Left hindlimb (tissue), 1 donor: ENCODE measurements around the gene RNASEL.

ENCODE experiments used
- DNase-seq: peaks from one replicate; pipeline ENCODE4 v3.0.0-alpha.2; 2018

Gene RNASEL

GRCh38 chr1:182617734-182618351, 28.8 kb upstream of the RNASEL start:
- peak; percentile 59 for DNase-seq

GRCh38 chr1:182617014-182617429, 28.0 kb upstream of the RNASEL start:
- DNase-seq = no peak

- peak; percentile 83 for DNase-seq
Measured at GRCh38 chr1:182616130-182617013, 27.3 kb upstream of the RNASEL start.

GRCh38 chr1:182615468-182616129, 26.5 kb upstream of the RNASEL start:
- peak; percentile 85 for DNase-seq

GRCh38 chr1:182614796-182615454, 25.9 kb upstream of the RNASEL start:
- DNase-seq = peak; percentile 94

GRCh38 chr1:182611787-182612186, 22.7 kb upstream of the RNASEL start:
- DNase-seq = no peak

- no peak for DNase-seq
Measured at GRCh38 chr1:182611326-182611725, 22.3 kb upstream of the RNASEL start.

- DNase-seq = no peak
Measured at GRCh38 chr1:182610606-182611194, 21.6 kb upstream of the RNASEL start.

- no peak for DNase-seq
Measured at GRCh38 chr1:182608845-182609610, 20.0 kb upstream of the RNASEL start.

GRCh38 chr1:182608236-182608635, 19.2 kb upstream of the RNASEL start:
- DNase-seq = no peak

GRCh38 chr1:182607566-182607965, 18.5 kb upstream of the RNASEL start:
- DNase-seq = no peak

- DNase-seq = peak; percentile 94
Measured at GRCh38 chr1:182604175-182605164, 15.4 kb upstream of the RNASEL start, which contains the start of gene RGS16. Gene RGS16, minus strand, starts transcription at chr1:182604389. Its CDS starts 130 bp downstream, at chr1:182604259.

- DNase-seq = no peak
Measured at GRCh38 chr1:182603646-182604174, 14.7 kb upstream of the RNASEL start.

GRCh38 chr1:182602935-182603645, 14.0 kb upstream of the RNASEL start:
- no peak for DNase-seq

- DNase-seq = no peak
Measured at GRCh38 chr1:182601913-182602312, 12.9 kb upstream of the RNASEL start.

- DNase-seq = peak; percentile 73
Measured at GRCh38 chr1:182601416-182601786, 12.3 kb upstream of the RNASEL start.

GRCh38 chr1:182600745-182601415, 11.8 kb upstream of the RNASEL start:
- no peak for DNase-seq

- DNase-seq = no peak
Measured at GRCh38 chr1:182600036-182600713, 11.1 kb upstream of the RNASEL start.
